Ovary (tissue), 9 donors: ENCODE measurements around the gene EMD. TPM values are rescaled to one million over a fixed set of nuclear protein-coding genes. Genes with fewer than 3 reads are reported as not detected.
"Not testable (repeated sequence)": the region's sequence is repeated elsewhere in the genome, so short reads cannot be mapped to it uniquely, and the experiment has no call there.

Source experiments
- DNase-seq, 5 donors: peaks; one replicate each; pipeline ENCODE4 v3.0.0-alpha.2; 2019 to 2020
- H3K27ac ChIP-seq, 2 donors: fragments of 200-600 bp; one replicate each; pipeline versions ENCODE4 v1.5.1 to v1.8.0; 2019 to 2022
- H3K27me3 ChIP-seq: fragments of 200-600 bp; one replicate; pipeline ENCODE4 v1.8.0; 2022
- H3K36me3 ChIP-seq: fragments of 200-600 bp; sonication (generic); one replicate; pipeline ENCODE4 v1.5.1; 2019
- H3K4me1 ChIP-seq: one replicate; pipeline ENCODE4 v1.8.1; 2013; ENCODE audit warnings: mild to moderate bottlenecking, moderate library complexity; ENCODE audit not compliant: insufficient read depth
- H3K4me3 ChIP-seq: fragments of 200-600 bp; sonication (generic); one replicate; pipeline ENCODE4 v1.5.1; 2017
- H3K9me3 ChIP-seq, 2 donors: fragments of 200-600 bp in 1 of 2; sonication (generic) in 1 of 2; one replicate each; pipeline versions ENCODE4 v1.5.1 to v1.8.1; 2013 to 2019; ENCODE audit warnings: mild to moderate bottlenecking in 1 of 2, moderate library complexity in 1 of 2
- CTCF ChIP-seq, 3 donors: fragments of 450-650 bp in 2 of 3; fragments of 200-600 bp in 1 of 3; IDR thresholded peaks; one replicate each; pipeline versions ENCODE4 v1.5.1 to v1.8.0; 2016 to 2022; ENCODE audit warnings: antibody characterized with exemption in 3 of 3, mild to moderate bottlenecking in 1 of 3
- EP300 ChIP-seq: sonication (generic); formaldehyde crosslinking; IDR thresholded peaks from one replicate; pipeline ENCODE4 v1.6.1; 2017; ENCODE audit warnings: antibody characterized with exemption
- POLR2A ChIP-seq: fragments of 450-650 bp; IDR thresholded peaks from one replicate; pipeline ENCODE4 v1.6.1; 2017; ENCODE audit warnings: antibody characterized with exemption, mild to moderate bottlenecking, moderate library complexity
- WGBS, 3 donors: extraction: QIAGEN DNeasy Blood & Tissue Kit in 1 of 3; methylation state at CpG; one replicate each; pipeline versions ENCODE4 v1.1.5 to v1.1.7; 2013 to 2017; 5-methylcytosine and 5-hydroxymethylcytosine counted together
- intact Hi-C, 4 donors: fragments of 100-400 bp; cut with DNase I; formaldehyde crosslinking; loops; one replicate each; pipeline versions ENCODE4 v1.11.0 to v1.15.1; 2022 to 2023
- polyA plus RNA-seq, 2 donors: library from polyadenylated mRNA; stranded (reverse); fragments of 200-250 nt in 1 of 2; fragments of 350-450 nt in 1 of 2; fragmentation: Illumina TruSeq in 1 of 2; extraction: RNeasy Lipid Tissue Mini Kit (QIAGEN cat#74804) in 1 of 2; gene quantifications; one replicate each; pipeline ENCODE4 v1.2.3, GENCODE V29; 2013 to 2014
- total RNA-seq, 7 donors: library from RNA; depleted of rRNA in 2 of 7; stranded (reverse); fragments of >200 nt in 2 of 7; fragmentation: NEBNext Ultra II Directional in 3 of 7; extraction: Animal tissue kit (Norgen Biotek cat#: 25700) in 3 of 7; gene quantifications; one replicate each; pipeline versions ENCODE4 v1.1.0 to v1.2.4, GENCODE V29; 2016 to 2023
- donor health status: DM: no; HTN: no; CAD: no; lungs with moderate emphysema.
- donor health status: DM: no; HTN: no; CAD: no.
- donor health status: Bipolar disorder and iron deficiency.
- donor health status: DM: yes; HTN: yes; CAD: no.
- donor health status: DM: no; HTN: no; CAD: no.
- donor health status: DM: yes; HTN: yes; CAD: no.

The EMD gene
- total and polyA plus RNA-seq, 9 donors = 40.5 to 158 (median 107) TPM

- Histone ChIP-seq H3K9me3 (no peaks in the 10 kb centered on the region), H3K27me3 (no peaks in the 10 kb centered on the region), H3K4me3 (no peak overlapping the region), H3K36me3 (no peaks in the 10 kb centered on the region), H3K4me1 (no peaks in the 10 kb centered on the region), H3K27ac (peak overlapping the region in 1 of 2 donors; percentile 16)
- TF ChIP-seq CTCF (IDR thresholded peaks at IDR 0.05) (peak in 2 of 3 donors; percentile 16 to 40), POLR2A (no peak), EP300 (no peak)
- 35 to 47% (median 44%) methylated on average over 8 of the region's 8 CpGs for WGBS, 3 donors
- intact Hi-C loops = no loop called here
- peak; percentile 44 to 68 (median 61) for DNase-seq
These were observed 5.3 kb downstream of the EMD start for GRCh38 chrX:154384284-154384892.

GRCh38 chrX:154388094-154388493, 9.0 kb downstream of the EMD start:
- H3K4me1 ChIP-seq, H3K27ac ChIP-seq, DNase-seq, H3K4me3 ChIP-seq, intact Hi-C loops, H3K9me3 ChIP-seq, H3K36me3 ChIP-seq, H3K27me3 ChIP-seq: not testable (repeated sequence)
- WGBS, 3 donors = no CpG with 5 or more reads among the region's 20 CpGs

GRCh38 chrX:154388649-154389048, 9.6 kb downstream of the EMD start:
- DNase-seq, H3K27me3 ChIP-seq, H3K4me1 ChIP-seq, H3K27ac ChIP-seq, intact Hi-C loops, H3K9me3 ChIP-seq, H3K4me3 ChIP-seq, H3K36me3 ChIP-seq: not testable (repeated sequence)
- WGBS, 3 donors = no CpG with 5 or more reads among the region's 16 CpGs

- intact Hi-C loops, H3K9me3 ChIP-seq, H3K36me3 ChIP-seq, H3K4me1 ChIP-seq, H3K27ac ChIP-seq, H3K27me3 ChIP-seq: not testable (repeated sequence)
- H3K4me3 ChIP-seq = peak overlapping the region; percentile 24
- DNase-seq = peak in 1 of 5 donors; percentile 33
- WGBS, 3 donors = 32 to 72% methylated on average over 15 to 30 of the region's 121 CpGs; no CpG with 5 or more reads in 1 of the 3 donors
These were observed 11.0 kb downstream of the EMD start for GRCh38 chrX:154389812-154390747.

- DNase-seq = peak in 1 of 5 donors; percentile 25
- WGBS, 3 donors = 80 to 84% (median 83%) methylated on average over 17 of the region's 17 CpGs
- H3K27me3 ChIP-seq, intact Hi-C loops, H3K4me3 ChIP-seq, H3K27ac ChIP-seq, H3K36me3 ChIP-seq, H3K9me3 ChIP-seq, H3K4me1 ChIP-seq: not testable (repeated sequence)
These were observed 17.3 kb downstream of the EMD start for GRCh38 chrX:154396363-154396762.

- DNase-seq = peak; percentile 78 to 88 (median 83)
These were observed 18.1 kb downstream of the EMD start for GRCh38 chrX:154396973-154397887.

More at GRCh38 chrX:154396973-154397887, 18.1 kb downstream of the EMD start:
- TF ChIP-seq EP300 (no peak), CTCF (IDR thresholded peaks at IDR 0.05) (no peak), POLR2A (peak; percentile 53)
- intact Hi-C loops = no loop called here
- Histone ChIP-seq H3K4me1 (no peaks in the 10 kb centered on the region), H3K36me3 (no peaks in the 10 kb centered on the region), H3K4me3 (peak overlapping the region; percentile 36), H3K27me3 (no peaks in the 10 kb centered on the region), H3K27ac (peak overlapping the region; percentile 83 to 96), H3K9me3 (no peaks in the 10 kb centered on the region)
- WGBS, 3 donors = 31 to 53% (median 32%) methylated on average over 51 to 53 of the region's 53 CpGs
